HEK293T (cell line): ENCODE results near the gene NKAPD1.

ENCODE experiments used
- FOXK2 ChIP-seq: fragments of 450-650 bp; IDR thresholded peaks from 2 replicates; pipeline ENCODE4 v1.6.1; 2016; ENCODE audit warnings: mild to moderate bottlenecking
- NFRKB ChIP-seq: fragments of 450-650 bp; IDR thresholded peaks from 2 replicates; pipeline ENCODE4 v1.6.1; 2016; ENCODE audit warnings: mild to moderate bottlenecking, moderate library complexity
- PKNOX1 ChIP-seq: fragments of 450-650 bp; IDR thresholded peaks from 2 replicates; pipeline ENCODE4 v1.6.1; 2016
- SP1 ChIP-seq: fragments of 450-650 bp; IDR thresholded peaks from 2 replicates; pipeline ENCODE4 v1.6.1; 2017
- SUZ12 ChIP-seq: fragments of 450-650 bp; IDR thresholded peaks from 2 replicates; pipeline ENCODE4 v1.6.1; 2016; ENCODE audit warnings: mild to moderate bottlenecking
- TARDBP ChIP-seq: fragments of 450-650 bp; IDR thresholded peaks from 2 replicates; pipeline ENCODE4 v1.6.1; 2016

GRCh38 chr11:112115386-112115785 is 41.3 kb downstream of the NKAPD1 start:
- TF ChIP-seq SP1, result no peak
- TF ChIP-seq SUZ12, result no peak
- TF ChIP-seq TARDBP, result no peak
- no peak for TF ChIP-seq PKNOX1
- no peak for TF ChIP-seq FOXK2
- TF ChIP-seq NFRKB, result no peak
